ENCODE results near the gene NT5DC4. TPM values are rescaled to one million over a fixed set of nuclear protein-coding genes. Genes with fewer than 3 reads are reported as not detected.

NT5DC4 gene
- total and polyA plus RNA-seq, 2 of the 4 experiments (the other 2 are of a cell fraction), result not detected

DNA sequence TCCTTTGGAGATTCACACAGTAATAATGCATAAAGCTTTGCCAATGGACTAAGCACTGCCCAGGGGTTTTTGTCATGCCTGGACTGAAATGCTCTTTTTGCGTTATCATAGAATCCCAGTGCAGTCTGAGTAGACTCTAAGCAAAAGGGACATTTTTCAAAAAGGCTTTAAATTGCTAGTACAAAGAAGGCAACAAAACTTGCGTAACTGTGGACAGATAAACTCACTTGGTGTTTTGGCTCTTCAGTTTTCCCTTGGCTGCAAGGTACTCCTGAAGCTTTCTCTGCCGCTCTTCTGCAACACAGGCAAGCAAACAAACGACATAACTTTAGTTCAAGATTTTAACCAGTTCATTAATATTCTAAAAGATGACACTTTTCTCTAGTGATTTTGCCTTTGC lies 41.5 kb downstream of the NT5DC4 start:
- 90% methylated on average over 2 of the region's 4 CpGs; no CpG with 5 or more reads in 1 of the 2 experiments for WGBS, 2 experiments (ENCODE audit: extremely low coverage in 2 of 2, insufficient read length in 1 of 2)
- no peak overlapping the region for H4K91ac ChIP-seq (ENCODE audit: insufficient read depth, low read depth, low read length)
- no peak overlapping the region for H3K4me3 ChIP-seq (ENCODE audit: insufficient read depth, low read depth, low read length)
- no peak overlapping the region for H2BK15ac ChIP-seq (ENCODE audit: low read depth, low read length)
- no peak overlapping the region for H3K9ac ChIP-seq (ENCODE audit: low read depth, low read length)
- ATAC-seq (ENCODE audit: low read depth) (no peak), DNase-seq (no peak)
- peak overlapping the region; percentile 56 for H3K23ac ChIP-seq (ENCODE audit: low read depth, low read length)
- dilution Hi-C loops (cut with HindIII; ENCODE audit: low sequenced_read_pairs, unreplicated experiment), result no loop called here
- ChIA-PET POLR2A (ENCODE audit: unreplicated experiment) (no interaction called here), CTCF (interaction anchor here (0.7 to 2.1 kb wide), 3 partner anchors 13 to 1971 kb away, joined by 3 to 7 read pairs (median 4); no protein-coding TSS in a partner anchor)
- no peaks in the 10 kb centered on the region for H3K27me3 ChIP-seq (ENCODE audit: control insufficient read depth, insufficient read depth, low read length)
- in situ Hi-C loops (cut with MboI; ENCODE audit: low sequenced_read_pairs), result no loop called here
- TF ChIP-seq, protein P1, sequence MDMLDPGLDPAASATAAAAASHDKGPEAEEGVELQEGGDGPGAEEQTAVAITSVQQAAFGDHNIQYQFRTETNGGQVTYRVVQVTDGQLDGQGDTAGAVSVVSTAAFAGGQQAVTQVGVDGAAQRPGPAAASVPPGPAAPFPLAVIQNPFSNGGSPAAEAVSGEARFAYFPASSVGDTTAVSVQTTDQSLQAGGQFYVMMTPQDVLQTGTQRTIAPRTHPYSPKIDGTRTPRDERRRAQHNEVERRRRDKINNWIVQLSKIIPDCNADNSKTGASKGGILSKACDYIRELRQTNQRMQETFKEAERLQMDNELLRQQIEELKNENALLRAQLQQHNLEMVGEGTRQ (IDR thresholded peaks at IDR 0.05; ENCODE audit: low read depth, low read length), result no peak
- TF ChIP-seq CEBPB (IDR thresholded peaks at IDR 0.05; ENCODE audit: low read depth, low read length), result peak; percentile 48; the same call in 1 of the 2 replicates
- TF ChIP-seq MAZ (IDR thresholded peaks at IDR 0.05; ENCODE audit: borderline replicate concordance, low read depth, low read length), result no peak
- TF ChIP-seq MXI1 (IDR thresholded peaks at IDR 0.05; ENCODE audit: borderline replicate concordance, low read depth, low read length), result no peak
- TF ChIP-seq, protein P2, sequence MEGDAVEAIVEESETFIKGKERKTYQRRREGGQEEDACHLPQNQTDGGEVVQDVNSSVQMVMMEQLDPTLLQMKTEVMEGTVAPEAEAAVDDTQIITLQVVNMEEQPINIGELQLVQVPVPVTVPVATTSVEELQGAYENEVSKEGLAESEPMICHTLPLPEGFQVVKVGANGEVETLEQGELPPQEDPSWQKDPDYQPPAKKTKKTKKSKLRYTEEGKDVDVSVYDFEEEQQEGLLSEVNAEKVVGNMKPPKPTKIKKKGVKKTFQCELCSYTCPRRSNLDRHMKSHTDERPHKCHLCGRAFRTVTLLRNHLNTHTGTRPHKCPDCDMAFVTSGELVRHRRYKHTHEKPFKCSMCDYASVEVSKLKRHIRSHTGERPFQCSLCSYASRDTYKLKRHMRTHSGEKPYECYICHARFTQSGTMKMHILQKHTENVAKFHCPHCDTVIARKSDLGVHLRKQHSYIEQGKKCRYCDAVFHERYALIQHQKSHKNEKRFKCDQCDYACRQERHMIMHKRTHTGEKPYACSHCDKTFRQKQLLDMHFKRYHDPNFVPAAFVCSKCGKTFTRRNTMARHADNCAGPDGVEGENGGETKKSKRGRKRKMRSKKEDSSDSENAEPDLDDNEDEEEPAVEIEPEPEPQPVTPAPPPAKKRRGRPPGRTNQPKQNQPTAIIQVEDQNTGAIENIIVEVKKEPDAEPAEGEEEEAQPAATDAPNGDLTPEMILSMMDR (conservative IDR thresholded peaks at IDR 0.05; ENCODE audit: low read depth, low read length), result no peak
- no peak overlapping the region for H4K5ac ChIP-seq (ENCODE audit: low read depth, low read length)
- H3K56ac ChIP-seq (ENCODE audit: extremely low read depth, insufficient read depth, low read length), result no peak overlapping the region
- no peak overlapping the region for H3K18ac ChIP-seq (ENCODE audit: low read depth, low read length)
- no peak overlapping the region for H2BK120ac ChIP-seq (ENCODE audit: low read depth, low read length)
- no peak overlapping the region for H2AK9ac ChIP-seq (replicated peaks; ENCODE audit: low read depth, low read length, poor library complexity)
- H3K9me1 ChIP-seq (ENCODE audit: insufficient read depth, low read length), result peaks cover 2% of the 10 kb centered on the region; the same call in 1 of the 2 replicates
- H4K20me1 ChIP-seq (ENCODE audit: insufficient read depth, low read length), result no peaks in the 10 kb centered on the region
- H3K4me2 ChIP-seq (ENCODE audit: low read depth, low read length), result no peak overlapping the region
- H3K27ac ChIP-seq (ENCODE audit: insufficient read depth, low read length), result no peak overlapping the region
- H3K4ac ChIP-seq (ENCODE audit: low read depth, low read length), result no peak overlapping the region
- H3K36me3 ChIP-seq (ENCODE audit: control insufficient read depth, insufficient read depth, low read length), result no peaks in the 10 kb centered on the region
- H3K4me1 ChIP-seq (ENCODE audit: control insufficient read depth, insufficient read depth, low read length), result peaks cover 2% of the 10 kb centered on the region
- BruUV-seq (replicated peaks), result no TSS peak
- no peak overlapping the region for H2BK5ac ChIP-seq (ENCODE audit: low read depth, low read length, poor library complexity, severe bottlenecking)
- intact Hi-C loops (cut with micrococcal nuclease), result loop anchor here (5.0 kb wide), 1 partner anchor 120 kb away; no protein-coding TSS in a partner anchor
- H4K8ac ChIP-seq (ENCODE audit: low read depth in 2 of 2, low read length in 2 of 2), result peak overlapping the region in 1 of 2 experiments; percentile 11; a peak in 2 of 4 replicates
- H3K9me3 ChIP-seq (ENCODE audit: control insufficient read depth, insufficient read depth, low read length), result no peaks in the 10 kb centered on the region
- no peak overlapping the region for H2AK5ac ChIP-seq (ENCODE audit: low read depth, low read length)
- no peak overlapping the region for H2BK20ac ChIP-seq (ENCODE audit: low read depth, low read length)
- H3K79me1 ChIP-seq (ENCODE audit: low read depth in 1 of 2, low read length in 2 of 2), result peaks cover 29 to 70% of the 10 kb centered on the region in 2 experiments
- no peak overlapping the region for H2AFZ ChIP-seq (replicated peaks; ENCODE audit: low read length, poor library complexity)
- H3K14ac ChIP-seq (replicated peaks; ENCODE audit: low read depth, low read length), result no peak overlapping the region; the same call in 1 of the 2 replicates

Data from IMR-90 (cell line).